HepG2 (cell line): ENCODE measurements around the gene ZBTB2. TPM values are rescaled to one million over a fixed set of nuclear protein-coding genes. Genes with fewer than 3 reads are reported as not detected.

Experiments used
- FOXA3 ChIP-seq: IDR thresholded peaks from 2 replicates; pipeline ENCODE4 v1.6.1; 2016; ENCODE audit warnings: missing genetic modification reagents, missing compliant biosample characterization
- FOXO1 ChIP-seq: sonication (generic); formaldehyde crosslinking; IDR thresholded peaks from 2 replicates; pipeline ENCODE4 v1.4.0; 2020; ENCODE audit warnings: missing genetic modification reagents
- KDM5B ChIP-seq: sonication (generic); formaldehyde crosslinking; IDR thresholded peaks from 2 replicates; pipeline ENCODE4 v1.4.0; 2020; ENCODE audit warnings: missing genetic modification reagents, mild to moderate bottlenecking, borderline replicate concordance
- NBN ChIP-seq: fragments of 450-650 bp; conservative IDR thresholded peaks from 2 replicates; pipeline ENCODE4 v1.6.1; 2017
- NFKBIZ ChIP-seq: IDR thresholded peaks from 2 replicates; pipeline ENCODE4 v1.6.1; 2018; ENCODE audit warnings: missing genetic modification reagents, missing compliant biosample characterization
- PHB2 ChIP-seq: fragments of 450-650 bp; IDR thresholded peaks from 2 replicates; pipeline ENCODE4 v1.6.1; 2018; ENCODE audit not compliant: partially characterized antibody
- RARG ChIP-seq: sonication (generic); formaldehyde crosslinking; IDR thresholded peaks from 2 replicates; pipeline ENCODE4 v1.4.0; 2020; ENCODE audit warnings: low read depth, mild to moderate bottlenecking, missing genetic modification reagents
- RBM22 ChIP-seq: fragments of 200-400 bp; formaldehyde crosslinking; optimal IDR thresholded peaks from 2 replicates; pipeline ENCODE3; 2017; ENCODE audit warnings: mild to moderate bottlenecking, low read length, moderate library complexity
- REXO4 ChIP-seq: sonication (generic); formaldehyde crosslinking; IDR thresholded peaks from 2 replicates; pipeline ENCODE4 v1.8.0; 2022; ENCODE audit warnings: missing genetic modification reagents, mild to moderate bottlenecking, borderline replicate concordance
- SNRNP70 ChIP-seq: fragments of 200-400 bp; formaldehyde crosslinking; IDR thresholded peaks from 2 replicates; pipeline ENCODE4 v1.6.1; 2017; ENCODE audit warnings: mild to moderate bottlenecking, low read depth, low read length, moderate library complexity
- SPEN ChIP-seq: sonication (generic); formaldehyde crosslinking; IDR thresholded peaks from 2 replicates; pipeline ENCODE4 v1.5.1; 2020; ENCODE audit warnings: low read depth, mild to moderate bottlenecking, missing genetic modification reagents
- SRSF4 ChIP-seq: fragments of 200-400 bp; formaldehyde crosslinking; IDR thresholded peaks from one replicate; pipeline ENCODE4 v1.6.1; 2018; ENCODE audit warnings: mild to moderate bottlenecking, low read depth, low read length, moderate library complexity; ENCODE audit not compliant: poor library complexity, severe bottlenecking
- SRSF9 ChIP-seq: fragments of 200-400 bp; formaldehyde crosslinking; IDR thresholded peaks from 2 replicates; pipeline ENCODE4 v1.6.1; 2018; ENCODE audit warnings: borderline replicate concordance, mild to moderate bottlenecking, low read depth, low read length; ENCODE audit not compliant: insufficient read depth, poor library complexity, severe bottlenecking
- ZNF101 ChIP-seq: sonication (generic); formaldehyde crosslinking; IDR thresholded peaks from 2 replicates; pipeline ENCODE4 v1.4.0; 2020; ENCODE audit warnings: mild to moderate bottlenecking, low read depth, missing genetic modification reagents, borderline replicate concordance
- ZNF552 ChIP-seq: sonication (generic); formaldehyde crosslinking; IDR thresholded peaks from 2 replicates; pipeline ENCODE4 v1.9.0; 2022; ENCODE audit warnings: missing genetic modification reagents, mild to moderate bottlenecking, borderline replicate concordance
- ZNF570 ChIP-seq: sonication (generic); formaldehyde crosslinking; IDR thresholded peaks from 2 replicates; pipeline ENCODE4 v1.4.0; 2020; ENCODE audit warnings: mild to moderate bottlenecking, missing genetic modification reagents, borderline replicate concordance
- ZNF816 ChIP-seq: sonication (generic); formaldehyde crosslinking; IDR thresholded peaks from 2 replicates; pipeline ENCODE4 v1.8.0; 2022; ENCODE audit warnings: missing genetic modification reagents, mild to moderate bottlenecking, borderline replicate concordance
- ZSCAN22 ChIP-seq: sonication (generic); formaldehyde crosslinking; IDR thresholded peaks from 2 replicates; pipeline ENCODE4 v1.4.0; 2020; ENCODE audit warnings: mild to moderate bottlenecking, missing genetic modification reagents
- polyA plus RNA-seq, 8 experiments: library from polyadenylated mRNA; depleted of rRNA in 3 of 8; stranded (reverse) in 7 of 8; unstranded in 1 of 8; fragments of >200 nt; fragmentation: Illumina TruSeq in 4 of 8; extraction: Trizol in 4 of 8; gene quantifications; 2 replicates each; pipeline versions ENCODE4 v1.2.1 to v1.2.3, GENCODE V29; 2011 to 2016; ENCODE audit warnings: low read depth in 4 of 8, missing spikeins in 1 of 8, mixed read lengths in 1 of 8; ENCODE audit not compliant: insufficient read depth in 1 of 8
- total RNA-seq, 5 experiments: library from RNA; depleted of rRNA; stranded (reverse); fragments of >200 nt; fragmentation: Illumina TruSeq; extraction: Trizol; gene quantifications; 2 replicates each; pipeline ENCODE4 v1.2.3, GENCODE V29; 2016; ENCODE audit warnings: low read depth in 1 of 5
- TF ChIP-seq, protein P1 (sequence below): sonication (generic); formaldehyde crosslinking; IDR thresholded peaks from 2 replicates; pipeline ENCODE4 v1.5.0; 2020; ENCODE audit warnings: mild to moderate bottlenecking, missing genetic modification reagents, borderline replicate concordance
- TF ChIP-seq, protein P2 (sequence below): sonication (generic); formaldehyde crosslinking; conservative IDR thresholded peaks from 2 replicates; pipeline ENCODE4 v1.5.0; 2020; ENCODE audit warnings: missing genetic modification reagents
- TF ChIP-seq, protein P3 (sequence below): IDR thresholded peaks from 2 replicates; pipeline ENCODE4 v1.6.1; 2018; ENCODE audit warnings: missing genetic modification reagents, mild to moderate bottlenecking, missing compliant biosample characterization

ZBTB2 gene
- total and polyA plus RNA-seq, 2 of the 13 experiments (the other 11 are each of a cell fraction or from before 2014, with no cell fraction given), result 15.4 to 22.8 TPM

DNA sequence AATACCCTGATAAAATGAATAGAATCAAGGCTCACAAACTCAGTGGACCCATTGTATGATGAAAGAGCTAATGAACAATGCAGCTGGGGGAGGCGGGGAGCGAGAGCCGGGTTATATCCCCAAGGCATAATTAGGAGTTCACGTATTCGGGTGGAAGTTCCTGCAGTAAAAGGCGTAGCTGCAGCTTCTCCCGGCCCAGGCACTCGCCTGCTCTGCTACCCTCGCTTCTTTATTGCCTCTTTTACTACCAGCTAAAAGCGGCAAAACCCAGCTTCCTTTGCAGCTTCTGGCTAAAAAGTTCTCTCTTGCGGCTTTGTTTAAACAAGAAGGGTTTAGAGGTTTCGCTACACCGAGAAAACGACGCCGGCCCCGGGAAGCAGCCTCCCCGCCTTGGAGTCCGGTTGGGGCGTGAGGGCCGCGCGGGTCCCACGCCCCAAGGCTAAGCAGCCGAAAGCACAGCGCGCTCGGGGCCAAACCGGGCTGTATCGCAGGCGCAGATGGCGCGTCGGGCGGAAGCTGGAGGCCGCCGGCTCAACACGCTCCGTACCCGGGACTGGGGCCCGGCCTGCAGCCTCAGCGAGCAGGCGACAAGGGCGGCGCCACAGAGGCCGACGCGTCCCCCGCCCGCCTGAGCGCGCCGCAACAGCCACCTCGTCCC lies 1.6 kb downstream of the ZBTB2 start (continued):
- TF ChIP-seq, protein P1, sequence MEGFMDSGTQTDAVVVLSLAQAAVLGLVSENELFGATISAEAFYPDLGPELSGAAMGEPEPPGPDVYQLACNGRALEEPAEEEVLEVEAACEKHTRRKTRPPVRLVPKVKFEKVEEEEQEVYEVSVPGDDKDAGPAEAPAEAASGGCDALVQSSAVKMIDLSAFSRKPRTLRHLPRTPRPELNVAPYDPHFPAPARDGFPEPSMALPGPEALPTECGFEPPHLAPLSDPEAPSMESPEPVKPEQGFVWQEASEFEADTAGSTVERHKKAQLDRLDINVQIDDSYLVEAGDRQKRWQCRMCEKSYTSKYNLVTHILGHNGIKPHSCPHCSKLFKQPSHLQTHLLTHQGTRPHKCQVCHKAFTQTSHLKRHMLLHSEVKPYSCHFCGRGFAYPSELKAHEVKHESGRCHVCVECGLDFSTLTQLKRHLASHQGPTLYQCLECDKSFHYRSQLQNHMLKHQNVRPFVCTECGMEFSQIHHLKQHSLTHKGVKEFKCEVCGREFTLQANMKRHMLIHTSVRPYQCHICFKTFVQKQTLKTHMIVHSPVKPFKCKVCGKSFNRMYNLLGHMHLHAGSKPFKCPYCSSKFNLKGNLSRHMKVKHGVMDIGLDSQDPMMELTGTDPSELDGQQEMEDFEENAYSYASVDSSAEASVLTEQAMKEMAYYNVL (CRISPR knock-in tag), result no peak; the same call in 1 of the 2 replicates
- TF ChIP-seq NBN (no peak), REXO4 (CRISPR knock-in tag) (no peak), FOXA3 (CRISPR knock-in tag) (no peak), RBM22 (no peak), SPEN (CRISPR knock-in tag) (peak; percentile 87), ZNF101 (CRISPR knock-in tag) (no peak), SRSF9 (no peak), RARG (CRISPR knock-in tag) (no peak), ZSCAN22 (no peak; the same call in 1 of the 2 replicates), ZNF816 (no peak; the same call in 1 of the 2 replicates), ZNF552 (CRISPR knock-in tag) (peak; percentile 74; the same call in 1 of the 2 replicates), KDM5B (CRISPR knock-in tag) (peak; percentile 85), FOXO1 (CRISPR knock-in tag) (no peak), SRSF4 (no peak), ZNF570 (no peak; the same call in 1 of the 2 replicates), PHB2 (no peak), SNRNP70 (no peak), NFKBIZ (peak; percentile 56)
- TF ChIP-seq, protein P2, sequence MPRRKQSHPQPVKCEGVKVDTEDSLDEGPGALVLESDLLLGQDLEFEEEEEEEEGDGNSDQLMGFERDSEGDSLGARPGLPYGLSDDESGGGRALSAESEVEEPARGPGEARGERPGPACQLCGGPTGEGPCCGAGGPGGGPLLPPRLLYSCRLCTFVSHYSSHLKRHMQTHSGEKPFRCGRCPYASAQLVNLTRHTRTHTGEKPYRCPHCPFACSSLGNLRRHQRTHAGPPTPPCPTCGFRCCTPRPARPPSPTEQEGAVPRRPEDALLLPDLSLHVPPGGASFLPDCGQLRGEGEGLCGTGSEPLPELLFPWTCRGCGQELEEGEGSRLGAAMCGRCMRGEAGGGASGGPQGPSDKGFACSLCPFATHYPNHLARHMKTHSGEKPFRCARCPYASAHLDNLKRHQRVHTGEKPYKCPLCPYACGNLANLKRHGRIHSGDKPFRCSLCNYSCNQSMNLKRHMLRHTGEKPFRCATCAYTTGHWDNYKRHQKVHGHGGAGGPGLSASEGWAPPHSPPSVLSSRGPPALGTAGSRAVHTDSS (CRISPR knock-in tag), result no peak
- TF ChIP-seq, protein P3, sequence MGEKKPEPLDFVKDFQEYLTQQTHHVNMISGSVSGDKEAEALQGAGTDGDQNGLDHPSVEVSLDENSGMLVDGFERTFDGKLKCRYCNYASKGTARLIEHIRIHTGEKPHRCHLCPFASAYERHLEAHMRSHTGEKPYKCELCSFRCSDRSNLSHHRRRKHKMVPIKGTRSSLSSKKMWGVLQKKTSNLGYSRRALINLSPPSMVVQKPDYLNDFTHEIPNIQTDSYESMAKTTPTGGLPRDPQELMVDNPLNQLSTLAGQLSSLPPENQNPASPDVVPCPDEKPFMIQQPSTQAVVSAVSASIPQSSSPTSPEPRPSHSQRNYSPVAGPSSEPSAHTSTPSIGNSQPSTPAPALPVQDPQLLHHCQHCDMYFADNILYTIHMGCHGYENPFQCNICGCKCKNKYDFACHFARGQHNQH (CRISPR knock-in tag), result peak; percentile 65
